HG02588 (cell line): ENCODE results near the gene STK32C.
"Not testable (repeated sequence)": the region's sequence is repeated elsewhere in the genome, so short reads cannot be mapped to it uniquely, and the experiment has no call there.

Experiments
- ATAC-seq: cut with Tn5 transposase; IDR thresholded peaks from one replicate; pipeline ENCODE4 v1.9.1; 2021; ENCODE audit warnings: mild to moderate bottlenecking, moderate library complexity; ENCODE audit not compliant: unreplicated experiment

STK32C gene

DNA sequence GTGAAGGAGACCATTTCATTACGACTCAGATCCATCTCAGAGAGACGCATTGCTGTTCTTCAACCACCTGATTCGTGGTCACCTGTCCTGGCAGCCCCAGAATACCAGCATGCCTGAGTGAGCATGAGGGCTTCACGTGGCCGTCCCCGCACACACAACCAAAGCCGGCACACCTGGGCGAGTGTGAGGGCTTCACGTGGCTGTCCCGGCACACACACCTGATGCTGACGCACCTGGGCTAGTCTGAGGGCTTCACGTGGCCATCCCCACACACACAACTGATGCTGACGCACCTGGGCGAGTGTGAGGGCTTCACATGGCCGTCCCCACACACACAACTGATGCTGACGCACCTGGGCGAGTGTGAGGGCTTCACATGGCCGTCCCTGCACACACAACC is 86.8 kb downstream of the STK32C start:
- ATAC-seq, result not testable (repeated sequence)

DNA sequence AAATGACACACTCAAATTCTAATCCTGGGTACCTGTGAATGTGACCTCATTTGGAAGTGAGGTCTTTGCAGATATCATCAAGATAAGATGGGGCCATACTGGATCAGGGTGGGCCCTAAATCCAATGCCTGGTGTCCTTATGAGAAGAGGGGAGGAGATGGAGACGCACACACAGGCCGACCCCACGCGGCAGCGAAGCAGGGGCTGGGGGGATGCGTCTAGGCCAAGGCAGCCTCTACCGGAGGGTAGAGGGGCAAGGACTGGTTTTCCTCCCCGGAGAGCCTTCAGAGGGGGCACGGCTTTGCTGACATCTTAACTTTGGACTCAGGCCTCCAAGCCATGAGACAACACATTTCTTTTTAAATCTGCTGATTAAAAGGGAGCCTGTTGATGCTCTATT is 87.7 kb downstream of the STK32C start:
- no peak for ATAC-seq

DNA sequence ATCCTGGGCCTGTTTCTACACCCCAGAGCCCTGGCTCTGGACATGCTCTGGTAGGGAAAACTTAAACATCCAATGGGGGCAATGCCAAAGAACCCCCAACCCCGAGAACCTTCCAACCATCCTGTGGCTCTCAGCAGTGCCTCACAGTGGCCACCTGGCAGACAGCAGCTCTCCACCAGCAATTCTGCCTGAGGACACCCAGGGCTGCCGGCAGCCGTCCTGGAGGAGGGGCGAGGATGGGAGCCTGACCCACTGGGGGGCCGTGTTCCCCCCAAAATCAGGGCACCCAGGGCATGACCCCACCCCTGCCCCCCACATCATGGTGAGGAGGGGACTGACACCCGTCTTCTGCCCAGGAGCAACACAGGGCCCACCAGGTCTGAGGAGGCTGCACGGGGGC is 88.3 kb downstream of the STK32C start:
- no peak for ATAC-seq

DNA sequence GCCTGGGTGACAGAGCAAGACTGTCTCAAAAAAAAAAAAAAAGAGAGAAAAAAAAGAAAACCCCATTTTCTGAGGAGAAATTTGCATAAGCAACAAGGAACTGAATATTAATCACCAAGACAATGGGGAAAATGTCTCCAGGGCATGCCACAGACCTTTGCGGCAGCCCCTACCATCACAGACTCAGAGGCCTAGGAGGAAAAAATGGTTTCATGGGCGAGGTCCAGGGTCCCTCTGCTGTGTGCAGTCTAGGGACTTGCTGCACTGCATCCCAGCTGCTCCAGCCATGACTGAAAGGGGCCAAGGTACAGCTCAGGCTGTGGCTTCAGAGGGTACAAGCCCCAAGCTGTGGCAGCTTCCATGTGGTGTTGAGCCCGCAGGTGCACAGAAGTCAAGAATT is 91.3 kb downstream of the STK32C start:
- ATAC-seq, result not testable (repeated sequence)

DNA sequence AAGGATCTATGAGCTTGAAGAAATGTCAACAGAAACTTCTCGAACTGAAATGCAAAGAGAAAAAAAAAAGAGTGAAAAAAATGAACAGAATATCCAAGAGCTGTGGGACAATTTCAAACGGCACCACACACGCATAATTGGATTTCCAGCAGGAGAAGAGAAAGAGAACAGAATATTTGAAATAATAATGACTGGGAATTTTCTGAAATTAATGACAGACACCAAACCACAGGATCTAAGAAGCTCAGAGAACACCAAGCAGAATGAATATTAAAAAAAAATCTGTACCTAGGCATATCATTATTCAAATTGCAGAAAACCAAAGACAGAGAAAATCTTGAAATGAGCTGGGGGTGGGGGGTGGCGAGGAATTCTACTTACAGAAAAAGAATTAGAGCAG is 93.8 kb downstream of the STK32C start:
- no peak for ATAC-seq

DNA sequence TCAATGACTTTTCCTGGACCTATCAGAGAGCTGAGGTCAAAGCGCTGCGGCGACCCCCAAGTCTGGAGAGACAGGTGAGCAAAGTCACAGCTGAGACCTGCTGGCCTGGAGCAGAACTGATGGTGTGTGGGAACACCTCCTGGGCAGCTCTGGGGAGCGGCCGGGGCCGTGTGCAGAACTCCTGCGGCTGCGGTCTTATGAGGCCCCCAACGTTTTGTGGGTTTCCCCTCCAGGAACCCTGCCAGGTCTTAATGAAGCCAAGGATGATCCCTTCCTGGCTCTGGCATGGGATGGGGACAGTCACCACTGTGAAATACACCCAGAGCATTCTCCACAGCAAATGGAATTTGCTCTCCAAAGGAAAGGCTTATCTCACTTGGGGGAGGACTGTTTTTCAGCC is 94.9 kb downstream of the STK32C start:
- no peak for ATAC-seq

DNA sequence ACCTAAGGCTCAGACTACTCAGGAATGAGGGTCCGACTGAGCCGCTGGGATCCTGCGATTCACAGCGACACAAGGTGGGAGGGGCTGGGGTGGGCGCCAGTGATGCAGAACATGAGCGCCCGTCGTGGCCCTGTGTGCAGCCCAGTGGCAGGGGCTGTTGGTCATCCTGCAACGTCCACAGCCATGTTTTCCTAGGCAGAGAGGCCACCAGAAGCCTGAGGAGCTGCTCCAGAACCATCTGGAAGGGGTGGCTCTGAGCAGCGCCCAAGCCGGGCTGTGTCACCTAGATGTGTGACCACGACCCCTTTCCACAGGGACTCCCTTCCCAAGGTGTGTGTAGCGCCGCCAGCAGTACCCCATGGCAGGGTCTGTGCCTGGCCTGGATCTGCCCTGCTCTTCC is 96.5 kb downstream of the STK32C start:
- no peak for ATAC-seq

DNA sequence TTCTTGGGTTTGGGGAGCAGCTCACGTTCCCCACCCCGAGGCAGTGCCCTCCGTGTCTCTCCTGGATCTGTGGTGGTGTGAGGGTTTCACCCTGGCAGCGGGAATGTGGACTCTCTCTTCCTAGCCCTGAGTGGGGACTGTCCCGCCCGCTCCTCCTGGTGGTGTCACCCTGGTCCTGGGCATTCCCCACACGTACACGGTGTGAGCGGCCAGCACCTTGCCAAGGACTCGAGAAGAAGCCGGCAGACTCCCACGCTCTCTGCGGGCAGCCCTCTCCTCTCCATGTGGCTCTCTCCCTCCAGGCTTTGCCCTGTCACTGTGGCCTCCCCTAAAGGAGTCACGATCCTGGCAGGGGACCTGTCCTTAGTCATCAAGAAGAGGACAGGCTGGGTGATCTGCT is 97.0 kb downstream of the STK32C start:
- ATAC-seq, result no peak

DNA sequence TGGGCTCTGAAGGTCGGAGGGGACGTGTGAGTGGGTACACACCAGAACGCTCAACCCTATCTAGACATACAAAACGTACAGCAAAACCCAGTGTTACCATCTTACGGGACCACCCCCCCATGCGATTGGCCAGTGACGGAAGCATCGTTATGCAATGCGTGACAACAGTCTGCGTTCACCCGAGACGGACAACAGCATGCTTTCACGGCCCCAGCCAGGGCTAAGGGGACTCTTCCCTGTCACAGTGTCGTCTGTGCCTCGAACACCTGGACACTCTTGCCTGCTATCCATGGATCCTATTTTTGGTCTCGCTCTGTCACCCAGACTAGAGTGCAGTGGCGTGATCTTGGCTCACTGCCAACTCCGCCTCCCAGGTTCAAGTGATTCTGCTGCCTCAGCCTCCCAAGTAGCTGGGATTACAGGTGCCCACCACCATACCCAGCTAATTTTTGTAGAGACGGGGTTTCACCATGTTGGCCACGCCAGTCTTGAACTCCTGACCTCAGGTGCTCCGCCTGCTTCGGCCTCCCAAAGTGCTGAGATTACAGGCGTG is 97.7 kb downstream of the STK32C start:
- no peak for ATAC-seq

DNA sequence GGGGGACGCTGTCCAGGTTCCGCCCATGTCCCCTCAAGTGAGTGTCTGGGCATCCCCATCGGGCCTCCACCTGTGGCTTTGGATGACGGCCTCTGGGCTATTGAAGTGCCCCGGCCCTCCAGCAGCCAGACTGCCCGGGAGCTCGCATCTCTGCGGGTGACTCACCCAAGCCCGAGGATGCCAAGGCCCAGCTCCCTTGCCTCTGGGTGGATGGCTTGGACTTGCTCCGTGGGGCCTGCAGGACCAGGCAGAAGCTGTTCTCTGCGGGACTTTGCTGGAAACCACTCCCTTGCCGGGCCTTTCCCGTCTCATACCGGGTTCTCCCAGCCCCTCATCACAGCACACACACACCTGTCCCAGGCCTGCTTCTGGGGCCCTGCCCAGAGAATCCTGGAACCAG is 98.6 kb downstream of the STK32C start:
- no peak for ATAC-seq

DNA sequence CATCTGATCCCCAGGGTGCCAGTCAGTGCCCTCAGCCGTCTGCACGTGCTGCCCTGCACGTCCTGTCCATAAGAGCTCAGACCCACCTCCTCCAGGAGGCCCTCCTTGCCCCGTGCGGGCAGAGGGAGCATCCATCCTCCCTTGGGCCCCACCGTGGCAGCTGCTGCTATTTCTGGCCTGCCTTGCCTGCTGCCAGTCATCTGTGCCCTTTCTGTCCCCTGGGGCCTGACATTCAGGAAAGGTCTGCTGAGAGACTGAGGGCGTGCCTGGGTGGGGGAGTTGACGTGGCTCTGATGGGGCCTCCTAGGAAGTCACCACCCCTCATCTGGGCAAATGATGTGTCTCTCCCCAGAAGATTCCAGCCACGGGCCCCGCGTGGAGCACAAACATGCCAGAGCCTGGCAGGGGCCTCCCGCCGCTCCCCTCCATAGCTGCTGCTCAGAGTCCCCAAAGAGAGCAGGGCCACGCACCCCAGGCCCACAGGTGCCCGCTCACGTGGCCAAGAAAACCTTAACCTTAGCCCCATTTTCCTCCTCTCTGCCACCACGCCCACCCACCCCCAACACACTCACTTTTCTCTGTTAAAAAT is 99.2 kb downstream of the STK32C start:
- no peak for ATAC-seq

DNA sequence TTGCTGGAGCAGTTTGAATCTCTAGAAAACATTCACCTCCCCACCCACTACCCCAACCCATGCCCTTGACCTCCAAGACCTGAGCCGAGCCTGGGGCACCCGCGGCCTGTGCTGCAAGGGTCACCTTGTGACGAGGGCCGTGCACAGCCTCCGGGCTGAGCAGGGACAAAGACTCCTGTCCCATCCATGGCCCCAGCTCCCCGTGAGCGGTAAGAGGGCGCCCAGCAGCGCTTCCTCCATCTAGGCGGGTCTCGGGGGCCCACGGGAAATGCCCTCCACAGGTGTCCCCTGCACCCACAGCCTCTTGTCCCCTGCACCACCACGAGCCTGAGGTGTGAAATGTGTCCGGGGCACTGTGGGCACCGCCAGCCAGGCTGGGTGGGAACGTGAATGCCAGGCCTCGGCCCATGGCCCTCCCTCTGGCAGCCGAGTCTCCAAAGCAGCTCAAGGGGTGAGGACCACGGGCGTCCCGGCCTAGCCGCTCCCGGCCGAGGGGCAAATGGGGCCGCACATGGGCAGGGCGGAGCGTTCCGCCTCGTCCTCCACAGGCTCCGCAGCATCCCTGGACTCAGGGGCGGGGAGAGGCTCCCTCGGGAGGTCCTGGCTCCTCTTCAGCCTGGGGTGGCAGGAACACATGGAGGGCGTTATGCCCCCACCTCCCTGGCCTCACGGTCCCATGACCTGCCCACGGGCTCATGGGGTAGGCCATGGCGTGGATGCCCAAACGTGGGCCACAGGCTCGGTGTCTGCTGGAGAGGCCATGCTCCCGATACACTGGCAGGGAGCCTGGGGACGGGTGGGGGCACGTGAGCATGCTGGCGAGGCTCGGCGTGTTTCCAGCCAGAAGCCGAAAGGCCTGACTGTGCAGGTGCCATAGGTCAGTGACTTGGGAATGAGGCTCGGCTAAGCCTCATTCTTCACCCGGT is 100.0 kb downstream of the STK32C start:
- no peak for ATAC-seq

DNA sequence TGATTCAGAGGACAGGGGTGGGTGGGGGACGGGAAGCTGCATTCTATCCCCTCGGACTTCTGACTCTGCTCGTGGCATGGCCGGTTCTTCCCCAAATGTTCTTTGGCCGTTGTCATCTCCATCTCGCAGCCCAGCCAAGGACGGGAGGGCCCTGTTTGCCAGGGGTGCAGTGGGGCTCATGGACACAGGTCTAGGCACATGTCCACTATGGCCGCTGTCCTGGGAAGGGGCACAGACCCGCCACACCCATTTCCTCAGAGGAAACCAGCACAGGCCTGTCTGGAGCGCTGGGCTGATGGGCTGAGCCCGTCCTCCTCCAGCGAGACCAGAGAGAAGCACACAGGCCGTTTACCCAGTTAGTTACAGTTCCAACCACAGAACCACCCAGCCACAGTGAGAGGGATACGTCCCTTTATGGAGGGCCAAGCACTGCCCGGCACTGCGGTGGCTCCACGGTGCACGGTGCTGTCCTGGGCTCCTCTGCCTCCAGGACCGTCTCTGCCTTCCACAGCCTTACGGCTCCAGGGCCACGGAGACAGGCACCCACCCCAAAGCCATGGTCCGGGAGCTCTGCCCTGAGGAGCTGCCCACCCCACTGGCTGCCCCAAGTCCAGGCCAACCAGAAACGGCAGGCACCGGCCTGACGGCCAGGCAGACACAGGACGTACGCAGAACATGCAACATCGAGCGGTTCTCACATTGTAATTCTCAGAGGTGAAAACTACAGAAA is 100.8 kb downstream of the STK32C start:
- ATAC-seq, result no peak

DNA sequence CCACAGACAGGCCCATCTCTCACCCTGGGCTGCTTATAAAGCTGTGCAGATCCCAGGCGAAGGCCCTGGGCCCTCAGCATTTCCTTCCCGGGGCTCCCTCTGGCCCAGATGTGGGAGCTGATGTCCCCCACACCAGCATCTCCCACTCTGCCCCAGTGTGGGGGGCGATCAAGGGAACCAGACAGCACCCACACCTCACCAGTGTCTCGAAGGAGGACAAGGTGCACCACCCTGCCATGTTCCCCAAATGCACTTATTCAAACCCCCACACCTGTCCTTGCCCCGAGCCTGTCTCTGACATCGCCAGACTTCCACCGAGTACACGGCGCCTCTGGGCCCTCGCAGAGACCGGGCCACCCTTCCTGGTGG is 101.4 kb downstream of the STK32C start:
- ATAC-seq, result no peak

DNA sequence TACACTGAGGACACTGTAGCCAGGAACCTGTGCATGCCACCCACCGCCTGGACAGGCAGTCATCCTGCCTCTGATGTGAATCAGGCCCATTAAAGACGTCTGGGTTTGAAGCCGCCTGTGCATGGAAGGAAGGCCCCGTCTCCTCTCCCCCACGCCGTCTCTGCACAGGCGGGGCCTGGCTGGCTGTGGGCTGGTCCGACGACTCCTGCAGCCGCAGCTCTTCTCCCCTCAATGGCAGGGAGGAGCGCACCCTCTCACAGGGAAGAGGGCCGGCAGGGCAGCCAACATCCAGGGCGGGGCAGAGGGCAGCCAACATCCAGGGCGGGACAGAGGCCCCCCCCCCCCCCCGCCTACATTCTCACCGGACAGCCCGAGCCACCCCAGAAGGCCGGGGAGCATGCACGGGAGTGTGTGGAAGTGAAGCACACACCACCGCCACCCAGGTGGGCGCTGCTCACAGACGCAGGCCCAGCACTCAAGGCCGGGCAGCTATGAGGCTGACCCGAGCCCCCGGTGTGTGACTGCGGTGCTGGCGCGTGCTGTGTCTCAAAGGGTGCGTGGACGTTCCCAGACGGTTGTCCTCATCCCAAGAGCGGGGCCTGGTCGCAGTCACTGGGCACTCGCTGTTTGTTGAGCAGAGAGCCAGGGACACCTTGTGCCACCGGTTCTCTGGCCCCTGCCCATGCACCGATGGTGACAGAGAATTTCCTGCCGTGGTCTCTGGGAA is 101.9 kb downstream of the STK32C start:
- ATAC-seq, result no peak

DNA sequence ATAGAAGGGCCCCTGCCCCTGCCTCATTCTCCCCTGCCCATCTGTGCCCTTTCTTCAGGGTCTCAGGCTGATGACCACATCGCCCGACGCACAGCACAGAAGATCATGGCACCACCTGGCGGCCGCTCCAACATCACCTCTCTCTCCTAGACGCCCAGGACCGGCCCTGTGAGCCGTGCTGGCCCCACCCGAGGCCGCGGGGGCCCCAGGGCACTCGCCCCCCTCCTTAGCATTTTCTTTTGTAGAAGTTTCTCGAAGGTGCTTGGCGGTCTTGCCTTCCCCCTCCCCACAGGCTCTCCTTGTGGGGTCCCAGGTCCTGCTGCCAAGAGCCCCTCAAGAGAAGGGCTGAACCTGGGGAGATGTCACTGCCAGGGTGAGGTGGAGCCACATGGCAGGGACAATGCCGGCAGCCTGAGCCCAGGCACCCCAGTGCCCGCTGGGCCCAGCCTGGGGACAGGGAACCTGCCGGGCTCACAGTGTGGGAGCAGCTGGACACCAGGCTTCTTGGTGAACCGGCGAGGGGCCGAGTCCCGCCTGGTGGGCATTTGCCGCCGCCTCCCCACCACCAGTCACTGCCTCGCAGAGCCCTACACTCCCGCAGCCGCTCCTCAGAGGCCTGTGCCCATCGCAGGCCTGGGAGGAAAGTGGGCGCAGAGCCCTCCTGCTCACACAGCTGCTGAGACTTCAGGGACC is 102.8 kb downstream of the STK32C start:
- ATAC-seq, result no peak

DNA sequence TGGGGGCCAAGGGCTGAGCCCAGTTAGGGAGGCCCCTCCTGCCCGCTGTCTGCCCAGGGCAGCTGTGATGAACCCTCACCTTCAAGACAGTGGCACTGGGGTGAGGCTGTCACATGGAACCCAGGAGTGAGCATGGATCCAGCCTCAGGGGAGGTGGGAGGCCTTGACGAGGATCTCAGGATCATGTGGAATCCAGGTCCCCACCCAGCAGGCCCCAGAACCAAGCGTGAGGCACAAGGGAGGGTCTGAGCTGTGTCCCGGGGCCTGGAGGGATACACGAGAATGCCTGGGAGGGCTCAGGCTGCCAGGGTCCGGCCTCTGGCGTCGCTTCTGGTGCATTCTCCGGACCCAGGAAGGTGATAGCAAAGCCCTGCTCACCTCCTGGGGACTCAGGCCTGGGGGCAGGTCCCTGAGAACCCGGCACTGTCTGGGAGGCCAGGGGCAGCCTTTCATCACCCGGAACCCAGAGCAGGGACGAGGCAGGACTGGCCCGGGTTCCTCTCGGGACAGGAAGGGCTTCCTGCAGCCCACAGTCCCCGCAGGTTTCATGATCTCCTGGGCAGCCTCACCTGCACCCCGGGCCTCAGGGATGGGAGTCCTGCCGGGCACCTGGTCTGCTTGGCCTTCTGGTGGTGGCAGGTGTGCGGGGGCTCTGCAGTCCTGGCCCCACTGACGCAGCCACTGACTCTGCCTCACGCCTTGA is 103.5 kb downstream of the STK32C start:
- no peak for ATAC-seq

DNA sequence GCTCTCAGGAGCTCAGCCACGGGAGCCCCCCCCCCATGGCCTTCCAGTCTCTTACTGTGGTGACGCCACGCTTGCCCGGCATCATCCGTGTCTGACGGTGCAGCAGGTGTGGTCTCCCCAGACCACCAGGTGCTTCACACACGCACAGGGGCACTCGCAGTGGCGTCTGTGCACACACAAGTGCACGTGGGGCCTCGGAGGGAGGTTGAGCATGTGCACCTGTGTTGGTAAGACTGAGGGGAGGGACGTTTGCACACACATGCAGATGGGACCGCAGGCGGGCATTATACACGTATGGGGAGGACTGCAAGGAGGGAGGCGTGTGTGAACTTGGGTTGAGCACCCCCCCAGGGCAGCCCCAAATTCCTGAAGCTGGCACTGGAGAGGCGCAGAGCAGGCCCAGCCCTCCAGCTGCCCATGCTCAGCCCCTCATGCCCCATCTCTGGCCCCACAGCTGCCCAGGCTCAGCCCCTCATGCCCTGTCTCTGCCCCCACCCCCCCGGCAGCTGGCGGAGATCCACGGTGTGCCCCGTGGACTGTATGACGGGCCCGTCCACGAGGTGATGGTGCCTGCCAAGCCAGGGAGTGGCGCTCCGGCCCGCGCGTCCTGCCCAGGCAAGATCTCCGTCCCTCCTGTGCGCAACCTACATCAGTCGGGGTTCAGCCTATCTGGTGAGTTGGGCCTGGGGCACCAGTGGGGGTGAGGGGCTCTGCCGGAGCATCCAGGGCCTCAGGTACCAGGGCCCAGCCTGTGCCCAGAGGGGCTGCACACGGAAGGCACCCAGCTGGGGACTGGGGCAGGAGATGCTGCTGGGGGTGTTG is 104.3 kb downstream of the STK32C start:
- no peak for ATAC-seq
